GM23338 (cell line): Measurements from ENCODE around the gene MED16. TPM values are rescaled to one million over a fixed set of nuclear protein-coding genes. Genes with fewer than 3 reads are reported as not detected.

Experiments
- ATAC-seq: fragments of 200-7000 bp; cut with Tn5 transposase; 3 replicates; pipeline ENCODE4 v1.9.1; 2020
- DNase-seq: peaks from one replicate; pipeline ENCODE4 v3.0.0-alpha.2; 2015; ENCODE audit warnings: low spot score
- H2AFZ ChIP-seq: fragments of 200-600 bp; sonication (generic); 2 replicates; pipeline ENCODE4 v1.8.0; 2016; ENCODE audit warnings: antibody characterized with exemption, mild to moderate bottlenecking, moderate library complexity
- H3F3A ChIP-seq: fragments of 200-600 bp; sonication (generic); replicated peaks from 2 replicates; pipeline ENCODE4 v1.8.0; 2017; ENCODE audit warnings: antibody characterized with exemption, mixed run types, low read depth
- H3K27ac ChIP-seq: fragments of 200-600 bp; sonication (generic); 2 replicates; pipeline ENCODE4 v1.6.1; 2016; ENCODE audit warnings: low read depth
- H3K27me3 ChIP-seq: fragments of 200-600 bp; sonication (generic); 2 replicates; pipeline ENCODE4 v1.8.0; 2016; ENCODE audit warnings: mild to moderate bottlenecking, mixed run types, moderate library complexity; ENCODE audit not compliant: insufficient read depth
- H3K36me3 ChIP-seq: fragments of 200-600 bp; sonication (generic); 2 replicates; pipeline ENCODE4 v1.8.0; 2016; ENCODE audit warnings: mild to moderate bottlenecking; ENCODE audit not compliant: insufficient read depth
- H3K4me1 ChIP-seq: fragments of 200-600 bp; sonication (generic); 2 replicates; pipeline ENCODE4 v1.8.0; 2016; ENCODE audit warnings: mild to moderate bottlenecking, moderate library complexity; ENCODE audit not compliant: insufficient read depth
- H3K4me2 ChIP-seq: fragments of 200-600 bp; sonication (generic); 2 replicates; pipeline ENCODE4 v1.7.1; 2017; ENCODE audit warnings: mixed run types
- H3K4me3 ChIP-seq: fragments of 200-600 bp; sonication (generic); 2 replicates; pipeline ENCODE4 v1.6.1; 2016; ENCODE audit warnings: mixed run types
- H3K79me2 ChIP-seq: fragments of 200-600 bp; sonication (generic); replicated peaks from 2 replicates; pipeline ENCODE4 v1.8.0; 2017; ENCODE audit warnings: mild to moderate bottlenecking; ENCODE audit not compliant: insufficient read depth
- H3K9me2 ChIP-seq: fragments of 200-600 bp; sonication (generic); 2 replicates; pipeline ENCODE4 v1.8.0; 2017; ENCODE audit not compliant: insufficient read depth
- H4K20me1 ChIP-seq: fragments of 200-600 bp; sonication (generic); replicated peaks from 2 replicates; pipeline ENCODE4 v1.8.0; 2017; ENCODE audit warnings: mild to moderate bottlenecking; ENCODE audit not compliant: insufficient read depth
- H3K27ac Mint-ChIP-seq: 2 replicates; pipeline ENCODE4 v1.8.0; 2020; ENCODE audit warnings: inconsistent platforms, mild to moderate bottlenecking, moderate library complexity, mixed read lengths
- H3K27me3 Mint-ChIP-seq: 3 replicates; pipeline ENCODE4 v1.8.0; 2022; ENCODE audit warnings: low read depth, mild to moderate bottlenecking, moderate library complexity, mixed read lengths, inconsistent platforms; ENCODE audit not compliant: insufficient read depth, poor library complexity
- H3K36me3 Mint-ChIP-seq: 3 replicates; pipeline ENCODE4 v1.8.0; 2021; ENCODE audit warnings: low read depth, mild to moderate bottlenecking, inconsistent platforms, moderate library complexity, mixed read lengths
- H3K4me1 Mint-ChIP-seq: 3 replicates; pipeline ENCODE4 v1.8.0; 2020; ENCODE audit warnings: mild to moderate bottlenecking, inconsistent platforms, mixed read lengths
- H3K4me3 Mint-ChIP-seq: 3 replicates; pipeline ENCODE4 v1.8.0; 2021; ENCODE audit warnings: moderate library complexity, mild to moderate bottlenecking, inconsistent platforms, mixed read lengths
- H3K9me3 Mint-ChIP-seq: 3 replicates; pipeline ENCODE4 v1.8.0; 2020; ENCODE audit warnings: moderate library complexity, mild to moderate bottlenecking, inconsistent platforms, mixed read lengths
- CREB1 ChIP-seq: fragments of 250-450 bp; sonication (Bioruptor Pico); IDR thresholded peaks from 2 replicates; pipeline ENCODE4 v1.5.0; 2020; ENCODE audit warnings: low read depth, mild to moderate bottlenecking, moderate library complexity
- EZH2 ChIP-seq: fragments of 200-600 bp; sonication (generic); IDR thresholded peaks from one replicate; pipeline ENCODE4 v1.8.0; 2017; ENCODE audit warnings: antibody characterized with exemption, mild to moderate bottlenecking, low read depth; ENCODE audit not compliant: unreplicated experiment
- EZH2phosphoT487 ChIP-seq: fragments of 200-600 bp; sonication (generic); IDR thresholded peaks from one replicate; pipeline ENCODE4 v1.8.1; 2018; ENCODE audit warnings: antibody characterized with exemption; ENCODE audit not compliant: unreplicated experiment
- JUNB ChIP-seq: IDR thresholded peaks from one replicate; pipeline ENCODE4 v1.6.1; 2016; ENCODE audit warnings: antibody characterized with exemption; ENCODE audit not compliant: unreplicated experiment
- NANOG ChIP-seq: IDR thresholded peaks from 2 replicates; pipeline ENCODE4 v1.6.1; 2016; ENCODE audit warnings: antibody characterized with exemption, borderline replicate concordance
- POLR2AphosphoS5 ChIP-seq: IDR thresholded peaks from 2 replicates; pipeline ENCODE4 v1.6.1; 2016; ENCODE audit warnings: antibody characterized with exemption, low read depth
- STAT1 ChIP-seq: IDR thresholded peaks from one replicate; pipeline ENCODE4 v1.6.1; 2016; ENCODE audit warnings: antibody characterized with exemption; ENCODE audit not compliant: unreplicated experiment
- ZNF114 ChIP-seq: fragments of 250-450 bp; sonication (Bioruptor Pico); IDR thresholded peaks from 2 replicates; pipeline ENCODE4 v1.5.0; 2020; ENCODE audit warnings: mild to moderate bottlenecking, moderate library complexity
- ZNF331 ChIP-seq: fragments of 250-450 bp; sonication (Bioruptor Pico); IDR thresholded peaks from 2 replicates; pipeline ENCODE4 v1.5.0; 2020; ENCODE audit warnings: low read depth, mild to moderate bottlenecking, moderate library complexity
- polyA plus RNA-seq: library from polyadenylated mRNA; unstranded; fragments of >200 nt; fragmentation: Nextera tagmentation; extraction: Ambion mirVana; gene quantifications from 2 replicates; pipeline ENCODE4 v1.2.1, GENCODE V29; 2016
- total RNA-seq: library from RNA; depleted of rRNA; stranded (reverse); fragments of >200 nt; shearing (Covaris generic); gene quantifications from 2 replicates; pipeline ENCODE4 v1.2.3, GENCODE V29; 2014
- TF ChIP-seq, protein P1 (sequence below), 2 experiments: fragments of 200-600 bp in 1 of 2; sonication (generic) in 1 of 2; conservative IDR thresholded peaks; 2 replicates each; pipeline versions ENCODE4 v1.5.1 to v1.6.1; 2016 to 2017; ENCODE audit warnings: antibody characterized with exemption in 2 of 2, low read depth in 2 of 2, mild to moderate bottlenecking in 2 of 2, moderate library complexity in 1 of 2
- TF ChIP-seq, protein P2 (sequence below): IDR thresholded peaks from one replicate; pipeline ENCODE4 v1.6.1; 2018; ENCODE audit warnings: antibody characterized with exemption; ENCODE audit not compliant: unreplicated experiment
- TF ChIP-seq, protein P3 (sequence below): fragments of 250-450 bp; sonication (Bioruptor Pico); IDR thresholded peaks from 2 replicates; pipeline ENCODE4 v1.5.0; 2020; ENCODE audit warnings: mild to moderate bottlenecking, moderate library complexity

MED16 gene
- total and polyA plus RNA-seq, 2 experiments from 2014 or later, result 52.7 to 73.6 TPM

DNA sequence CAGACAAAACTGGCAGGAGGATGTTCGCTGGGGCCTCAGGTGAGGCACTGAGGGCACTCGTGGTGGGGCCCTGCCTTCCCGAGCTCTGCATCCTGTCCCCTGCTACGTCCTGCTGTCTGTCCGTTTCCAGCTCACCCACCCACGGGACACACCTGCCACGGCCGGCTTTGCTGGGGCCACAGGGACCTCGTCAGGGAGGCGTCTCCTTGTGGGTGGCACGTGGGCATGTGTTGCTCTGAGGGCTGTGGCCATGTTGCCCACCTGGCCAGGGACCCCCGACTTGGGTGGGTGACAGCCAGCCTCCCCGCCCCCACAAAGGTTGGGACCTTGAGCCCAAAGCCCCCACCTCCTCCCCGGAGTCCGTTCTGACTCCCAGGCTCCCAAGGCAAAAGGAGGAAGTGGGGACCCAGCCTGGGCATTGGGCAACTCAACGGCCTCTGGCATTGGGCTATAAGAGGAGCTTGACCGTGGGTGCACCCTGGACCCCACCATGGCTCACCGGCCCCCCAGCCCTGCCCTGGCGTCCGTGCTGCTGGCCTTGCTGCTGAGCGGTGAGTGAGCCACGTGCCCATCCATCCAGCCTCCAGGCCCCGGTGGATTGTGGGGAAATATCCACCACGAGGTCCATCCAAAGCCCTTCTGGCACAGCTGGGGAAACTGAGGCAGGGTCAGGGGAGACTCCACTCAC is 52.3 kb downstream of the MED16 start, which contains the start of gene PRTN3 (continued):
- TF ChIP-seq, protein P1, sequence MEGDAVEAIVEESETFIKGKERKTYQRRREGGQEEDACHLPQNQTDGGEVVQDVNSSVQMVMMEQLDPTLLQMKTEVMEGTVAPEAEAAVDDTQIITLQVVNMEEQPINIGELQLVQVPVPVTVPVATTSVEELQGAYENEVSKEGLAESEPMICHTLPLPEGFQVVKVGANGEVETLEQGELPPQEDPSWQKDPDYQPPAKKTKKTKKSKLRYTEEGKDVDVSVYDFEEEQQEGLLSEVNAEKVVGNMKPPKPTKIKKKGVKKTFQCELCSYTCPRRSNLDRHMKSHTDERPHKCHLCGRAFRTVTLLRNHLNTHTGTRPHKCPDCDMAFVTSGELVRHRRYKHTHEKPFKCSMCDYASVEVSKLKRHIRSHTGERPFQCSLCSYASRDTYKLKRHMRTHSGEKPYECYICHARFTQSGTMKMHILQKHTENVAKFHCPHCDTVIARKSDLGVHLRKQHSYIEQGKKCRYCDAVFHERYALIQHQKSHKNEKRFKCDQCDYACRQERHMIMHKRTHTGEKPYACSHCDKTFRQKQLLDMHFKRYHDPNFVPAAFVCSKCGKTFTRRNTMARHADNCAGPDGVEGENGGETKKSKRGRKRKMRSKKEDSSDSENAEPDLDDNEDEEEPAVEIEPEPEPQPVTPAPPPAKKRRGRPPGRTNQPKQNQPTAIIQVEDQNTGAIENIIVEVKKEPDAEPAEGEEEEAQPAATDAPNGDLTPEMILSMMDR (conservative IDR thresholded peaks at IDR 0.05; ENCODE audit: low read depth in 2 of 2), result no peak
- TF ChIP-seq ZNF114 (no peak), STAT1 (no peak), JUNB (no peak)

DNA sequence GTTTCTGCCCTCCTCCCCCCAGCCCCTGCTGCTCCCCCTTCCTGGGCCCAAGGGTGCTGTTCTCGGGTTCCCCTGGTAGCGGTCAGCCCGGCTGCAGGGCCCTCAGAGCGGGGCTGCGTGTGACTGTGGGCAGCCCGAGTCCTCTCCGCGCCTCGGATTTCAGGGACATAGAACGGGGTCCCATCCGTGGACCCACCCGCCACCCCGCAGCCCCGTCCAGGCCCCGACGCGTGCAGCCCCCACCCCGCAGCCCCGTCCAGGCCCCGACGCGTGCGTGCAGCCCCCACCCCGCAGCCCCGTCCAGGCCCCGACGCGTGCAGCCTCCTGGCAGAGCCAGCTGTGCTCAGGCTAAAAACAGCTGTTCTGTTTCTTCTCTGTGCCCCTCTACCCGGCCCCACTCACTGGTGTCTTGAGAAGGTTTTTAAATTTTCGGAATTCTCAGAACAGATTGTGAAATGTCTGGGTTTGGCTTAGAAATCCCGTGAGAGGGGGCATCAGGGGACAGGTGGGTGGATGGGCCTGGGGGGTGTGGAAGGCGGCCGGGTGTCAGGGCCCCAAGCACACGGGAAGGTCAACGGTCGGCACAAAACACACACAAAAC is 57.7 kb downstream of the MED16 start:
- H3K36me3 ChIP-seq, result no peaks in the 10 kb centered on the region
- H3K4me2 ChIP-seq, result no peak overlapping the region
- Mint-ChIP-seq H3K9me3 (no peaks in the 10 kb centered on the region), H3K4me1 (no peaks in the 10 kb centered on the region; the same call in 2 of the 3 replicates), H3K36me3 (no peaks in the 10 kb centered on the region), H3K27me3 (peaks cover 6% of the 10 kb centered on the region), H3K4me3 (no peak overlapping the region), H3K27ac (no peak overlapping the region)
- DNase-seq, result no peak
- no peaks in the 10 kb centered on the region for H3K9me2 ChIP-seq
- no peaks in the 10 kb centered on the region for H4K20me1 ChIP-seq
- H3K4me3 ChIP-seq, result no peak overlapping the region
- H3K27me3 ChIP-seq, result no peaks in the 10 kb centered on the region
- no peaks in the 10 kb centered on the region for H3K4me1 ChIP-seq
- no peak overlapping the region for H3K27ac ChIP-seq
- H3F3A ChIP-seq, result 0 out of 2 replicates have a peak, but pooled peaks cover 2% of the 10 kb centered on the region
- H2AFZ ChIP-seq, result no peak overlapping the region
- ATAC-seq, result no peak
- no peaks in the 10 kb centered on the region for H3K79me2 ChIP-seq
- TF ChIP-seq CREB1, result no peak
- TF ChIP-seq ZNF331, result no peak
- no peak for TF ChIP-seq JUNB
- no peak for TF ChIP-seq ZNF114
- TF ChIP-seq, protein P2, sequence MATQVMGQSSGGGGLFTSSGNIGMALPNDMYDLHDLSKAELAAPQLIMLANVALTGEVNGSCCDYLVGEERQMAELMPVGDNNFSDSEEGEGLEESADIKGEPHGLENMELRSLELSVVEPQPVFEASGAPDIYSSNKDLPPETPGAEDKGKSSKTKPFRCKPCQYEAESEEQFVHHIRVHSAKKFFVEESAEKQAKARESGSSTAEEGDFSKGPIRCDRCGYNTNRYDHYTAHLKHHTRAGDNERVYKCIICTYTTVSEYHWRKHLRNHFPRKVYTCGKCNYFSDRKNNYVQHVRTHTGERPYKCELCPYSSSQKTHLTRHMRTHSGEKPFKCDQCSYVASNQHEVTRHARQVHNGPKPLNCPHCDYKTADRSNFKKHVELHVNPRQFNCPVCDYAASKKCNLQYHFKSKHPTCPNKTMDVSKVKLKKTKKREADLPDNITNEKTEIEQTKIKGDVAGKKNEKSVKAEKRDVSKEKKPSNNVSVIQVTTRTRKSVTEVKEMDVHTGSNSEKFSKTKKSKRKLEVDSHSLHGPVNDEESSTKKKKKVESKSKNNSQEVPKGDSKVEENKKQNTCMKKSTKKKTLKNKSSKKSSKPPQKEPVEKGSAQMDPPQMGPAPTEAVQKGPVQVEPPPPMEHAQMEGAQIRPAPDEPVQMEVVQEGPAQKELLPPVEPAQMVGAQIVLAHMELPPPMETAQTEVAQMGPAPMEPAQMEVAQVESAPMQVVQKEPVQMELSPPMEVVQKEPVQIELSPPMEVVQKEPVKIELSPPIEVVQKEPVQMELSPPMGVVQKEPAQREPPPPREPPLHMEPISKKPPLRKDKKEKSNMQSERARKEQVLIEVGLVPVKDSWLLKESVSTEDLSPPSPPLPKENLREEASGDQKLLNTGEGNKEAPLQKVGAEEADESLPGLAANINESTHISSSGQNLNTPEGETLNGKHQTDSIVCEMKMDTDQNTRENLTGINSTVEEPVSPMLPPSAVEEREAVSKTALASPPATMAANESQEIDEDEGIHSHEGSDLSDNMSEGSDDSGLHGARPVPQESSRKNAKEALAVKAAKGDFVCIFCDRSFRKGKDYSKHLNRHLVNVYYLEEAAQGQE, result no peak
- TF ChIP-seq, protein P3, sequence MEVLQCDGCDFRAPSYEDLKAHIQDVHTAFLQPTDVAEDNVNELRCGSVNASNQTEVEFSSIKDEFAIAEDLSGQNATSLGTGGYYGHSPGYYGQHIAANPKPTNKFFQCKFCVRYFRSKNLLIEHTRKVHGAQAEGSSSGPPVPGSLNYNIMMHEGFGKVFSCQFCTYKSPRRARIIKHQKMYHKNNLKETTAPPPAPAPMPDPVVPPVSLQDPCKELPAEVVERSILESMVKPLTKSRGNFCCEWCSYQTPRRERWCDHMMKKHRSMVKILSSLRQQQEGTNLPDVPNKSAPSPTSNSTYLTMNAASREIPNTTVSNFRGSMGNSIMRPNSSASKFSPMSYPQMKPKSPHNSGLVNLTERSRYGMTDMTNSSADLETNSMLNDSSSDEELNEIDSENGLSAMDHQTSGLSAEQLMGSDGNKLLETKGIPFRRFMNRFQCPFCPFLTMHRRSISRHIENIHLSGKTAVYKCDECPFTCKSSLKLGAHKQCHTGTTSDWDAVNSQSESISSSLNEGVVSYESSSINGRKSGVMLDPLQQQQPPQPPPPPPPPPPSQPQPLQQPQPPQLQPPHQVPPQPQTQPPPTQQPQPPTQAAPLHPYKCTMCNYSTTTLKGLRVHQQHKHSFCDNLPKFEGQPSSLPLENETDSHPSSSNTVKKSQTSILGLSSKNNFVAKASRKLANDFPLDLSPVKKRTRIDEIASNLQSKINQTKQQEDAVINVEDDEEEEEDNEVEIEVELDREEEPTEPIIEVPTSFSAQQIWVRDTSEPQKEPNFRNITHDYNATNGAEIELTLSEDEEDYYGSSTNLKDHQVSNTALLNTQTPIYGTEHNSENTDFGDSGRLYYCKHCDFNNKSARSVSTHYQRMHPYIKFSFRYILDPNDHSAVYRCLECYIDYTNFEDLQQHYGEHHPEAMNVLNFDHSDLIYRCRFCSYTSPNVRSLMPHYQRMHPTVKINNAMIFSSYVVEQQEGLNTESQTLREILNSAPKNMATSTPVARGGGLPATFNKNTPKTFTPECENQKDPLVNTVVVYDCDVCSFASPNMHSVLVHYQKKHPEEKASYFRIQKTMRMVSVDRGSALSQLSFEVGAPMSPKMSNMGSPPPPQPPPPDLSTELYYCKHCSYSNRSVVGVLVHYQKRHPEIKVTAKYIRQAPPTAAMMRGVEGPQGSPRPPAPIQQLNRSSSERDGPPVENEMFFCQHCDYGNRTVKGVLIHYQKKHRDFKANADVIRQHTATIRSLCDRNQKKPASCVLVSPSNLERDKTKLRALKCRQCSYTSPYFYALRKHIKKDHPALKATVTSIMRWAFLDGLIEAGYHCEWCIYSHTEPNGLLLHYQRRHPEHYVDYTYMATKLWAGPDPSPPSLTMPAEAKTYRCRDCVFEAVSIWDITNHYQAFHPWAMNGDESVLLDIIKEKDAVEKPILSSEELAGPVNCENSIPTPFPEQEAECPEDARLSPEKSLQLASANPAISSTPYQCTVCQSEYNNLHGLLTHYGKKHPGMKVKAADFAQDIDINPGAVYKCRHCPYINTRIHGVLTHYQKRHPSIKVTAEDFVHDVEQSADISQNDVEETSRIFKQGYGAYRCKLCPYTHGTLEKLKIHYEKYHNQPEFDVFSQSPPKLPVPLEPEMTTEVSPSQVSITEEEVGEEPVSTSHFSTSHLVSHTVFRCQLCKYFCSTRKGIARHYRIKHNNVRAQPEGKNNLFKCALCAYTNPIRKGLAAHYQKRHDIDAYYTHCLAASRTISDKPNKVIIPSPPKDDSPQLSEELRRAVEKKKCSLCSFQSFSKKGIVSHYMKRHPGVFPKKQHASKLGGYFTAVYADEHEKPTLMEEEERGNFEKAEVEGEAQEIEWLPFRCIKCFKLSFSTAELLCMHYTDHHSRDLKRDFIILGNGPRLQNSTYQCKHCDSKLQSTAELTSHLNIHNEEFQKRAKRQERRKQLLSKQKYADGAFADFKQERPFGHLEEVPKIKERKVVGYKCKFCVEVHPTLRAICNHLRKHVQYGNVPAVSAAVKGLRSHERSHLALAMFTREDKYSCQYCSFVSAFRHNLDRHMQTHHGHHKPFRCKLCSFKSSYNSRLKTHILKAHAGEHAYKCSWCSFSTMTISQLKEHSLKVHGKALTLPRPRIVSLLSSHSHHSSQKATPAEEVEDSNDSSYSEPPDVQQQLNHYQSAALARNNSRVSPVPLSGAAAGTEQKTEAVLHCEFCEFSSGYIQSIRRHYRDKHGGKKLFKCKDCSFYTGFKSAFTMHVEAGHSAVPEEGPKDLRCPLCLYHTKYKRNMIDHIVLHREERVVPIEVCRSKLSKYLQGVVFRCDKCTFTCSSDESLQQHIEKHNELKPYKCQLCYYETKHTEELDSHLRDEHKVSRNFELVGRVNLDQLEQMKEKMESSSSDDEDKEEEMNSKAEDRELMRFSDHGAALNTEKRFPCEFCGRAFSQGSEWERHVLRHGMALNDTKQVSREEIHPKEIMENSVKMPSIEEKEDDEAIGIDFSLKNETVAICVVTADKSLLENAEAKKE, result no peak
- no peak for TF ChIP-seq POLR2AphosphoS5
- TF ChIP-seq EZH2, result no peak
- no peak for TF ChIP-seq EZH2phosphoT487
- TF ChIP-seq STAT1, result no peak
- no peak for TF ChIP-seq NANOG
